ENCODE measurements around the gene SLC38A10.

DNA sequence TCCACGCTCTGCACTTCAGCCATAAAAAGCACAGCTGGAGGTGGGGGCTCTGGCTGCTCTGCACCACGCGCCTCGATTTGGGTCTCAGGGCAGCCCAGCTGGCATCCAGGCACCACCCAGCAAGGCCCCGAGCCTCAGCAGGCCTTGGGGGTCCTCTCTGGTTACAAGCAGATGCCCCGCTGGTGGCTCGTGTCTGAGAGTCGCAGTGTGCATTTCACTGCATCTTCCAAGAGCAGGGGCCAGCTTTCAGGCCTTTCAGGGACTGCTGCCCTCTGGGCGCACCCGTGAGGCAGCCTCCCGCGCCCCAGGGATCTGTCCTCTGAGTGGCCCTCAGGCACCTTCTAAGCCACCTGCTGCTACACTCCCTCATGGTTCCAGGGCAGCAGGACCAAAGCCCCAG is 30.5 kb downstream of the SLC38A10 start:
- no peak for TF ChIP-seq CEBPB (IDR thresholded peaks at IDR 0.05; ENCODE audit: low read depth, low read length)
- TF ChIP-seq CTCF (conservative IDR thresholded peaks at IDR 0.05; ENCODE audit: low read depth, low read length), result no peak

All from IMR-90 (cell line).